Measurements from ENCODE around the gene NFIX.
A peak's percentile ranks its signal among the peaks of the same experiment; 100 is the strongest.
"Not testable (repeated sequence)": the region's sequence is repeated elsewhere in the genome, so short reads cannot be mapped to it uniquely, and the experiment has no call there.

NFIX gene

DNA sequence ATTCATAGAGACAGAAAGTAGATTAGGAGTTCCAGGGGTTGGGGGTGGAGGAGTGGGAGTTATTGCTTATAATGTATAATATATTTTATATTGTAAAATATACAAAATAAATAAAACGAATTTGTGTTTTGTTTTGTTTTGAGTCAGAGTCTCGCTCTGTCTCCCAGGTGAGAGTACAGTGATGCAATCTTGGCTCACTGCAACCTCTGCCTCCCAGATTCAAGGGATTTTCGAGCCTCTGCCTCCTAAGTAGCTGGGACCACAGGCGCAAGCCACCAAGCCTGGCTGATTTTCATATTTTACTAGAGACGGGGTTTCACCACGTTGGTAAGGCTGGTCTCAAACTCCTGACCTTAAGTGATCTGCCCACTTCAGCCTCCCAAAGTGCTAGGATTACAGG, 35.8 kb upstream of the NFIX start:
- DNase-seq, result no peak

DNA sequence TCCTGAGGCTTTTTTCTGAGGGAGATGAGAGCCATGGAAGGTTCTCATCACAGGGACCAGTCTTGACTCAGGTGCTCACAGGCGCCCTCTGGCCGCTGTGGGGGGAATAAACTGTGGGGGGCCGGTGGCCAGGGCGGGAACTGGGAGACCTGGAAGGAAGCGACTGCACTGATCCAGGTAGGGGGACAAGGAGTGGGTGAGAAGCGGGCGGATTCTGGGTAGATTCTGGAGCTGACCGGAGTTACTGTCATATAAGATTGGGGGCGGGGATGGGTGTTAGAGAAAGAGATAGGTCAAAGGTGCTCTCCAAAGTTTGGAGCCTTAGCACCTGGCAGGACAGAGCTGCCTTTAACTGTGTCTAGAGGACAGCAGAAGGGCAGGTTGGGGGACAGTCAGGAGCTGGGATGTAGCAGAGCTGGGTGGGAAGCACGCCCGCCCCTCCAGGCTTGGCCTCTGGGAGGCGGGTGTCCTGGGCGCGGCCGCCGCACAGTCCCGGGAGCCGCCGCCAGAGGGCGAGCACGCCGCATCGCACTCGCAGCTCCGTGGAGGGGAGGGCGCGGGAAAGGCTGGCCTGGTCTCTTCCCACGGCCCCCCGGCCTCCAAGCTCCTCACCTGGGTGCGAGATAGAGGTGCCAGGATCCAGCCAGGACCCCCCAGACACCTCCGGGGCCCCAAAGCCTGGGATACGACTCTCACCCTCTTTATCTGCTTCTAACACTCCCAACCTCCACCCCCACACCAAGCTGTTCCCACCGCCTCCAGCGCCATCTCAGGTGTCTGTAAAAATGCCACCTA, 30.1 kb upstream of the NFIX start:
- peak; percentile 75 for DNase-seq

DNA sequence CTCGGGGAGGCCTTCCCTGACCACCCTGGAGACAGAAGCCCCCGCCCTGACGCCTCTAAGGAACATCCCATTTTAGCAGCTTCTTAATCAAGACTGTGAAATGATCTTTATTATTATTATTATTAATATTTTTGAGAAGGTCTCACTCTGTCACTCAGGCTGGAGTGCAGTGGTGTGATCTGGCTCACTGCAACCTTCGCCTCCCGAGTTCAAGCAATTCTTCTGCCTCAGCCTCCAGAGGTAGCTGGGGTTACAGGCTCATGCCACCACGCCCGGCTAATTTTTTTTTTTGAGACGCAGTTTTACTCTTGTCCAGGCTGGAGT, 29.5 kb upstream of the NFIX start:
- no peak for DNase-seq

DNA sequence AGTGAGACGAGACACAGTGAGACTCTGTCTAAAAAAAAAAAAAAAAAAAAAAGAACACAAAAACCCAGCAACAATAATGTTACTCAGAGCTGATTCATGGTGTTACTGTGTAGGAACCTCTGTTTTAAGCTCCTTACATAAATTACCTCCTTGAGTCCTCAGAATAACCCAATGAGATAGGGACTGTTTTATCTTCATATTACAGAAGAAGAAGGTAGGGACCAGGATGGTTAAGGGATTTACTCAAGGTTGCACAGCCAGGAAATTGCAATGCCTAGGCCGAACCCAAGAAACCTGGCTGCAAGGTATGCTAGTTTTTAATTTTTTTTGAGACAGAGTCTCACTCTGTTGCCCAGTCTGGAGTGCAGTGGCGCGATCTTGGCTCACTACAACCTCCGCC, 27.4 kb upstream of the NFIX start:
- DNase-seq, result no peak

DNA sequence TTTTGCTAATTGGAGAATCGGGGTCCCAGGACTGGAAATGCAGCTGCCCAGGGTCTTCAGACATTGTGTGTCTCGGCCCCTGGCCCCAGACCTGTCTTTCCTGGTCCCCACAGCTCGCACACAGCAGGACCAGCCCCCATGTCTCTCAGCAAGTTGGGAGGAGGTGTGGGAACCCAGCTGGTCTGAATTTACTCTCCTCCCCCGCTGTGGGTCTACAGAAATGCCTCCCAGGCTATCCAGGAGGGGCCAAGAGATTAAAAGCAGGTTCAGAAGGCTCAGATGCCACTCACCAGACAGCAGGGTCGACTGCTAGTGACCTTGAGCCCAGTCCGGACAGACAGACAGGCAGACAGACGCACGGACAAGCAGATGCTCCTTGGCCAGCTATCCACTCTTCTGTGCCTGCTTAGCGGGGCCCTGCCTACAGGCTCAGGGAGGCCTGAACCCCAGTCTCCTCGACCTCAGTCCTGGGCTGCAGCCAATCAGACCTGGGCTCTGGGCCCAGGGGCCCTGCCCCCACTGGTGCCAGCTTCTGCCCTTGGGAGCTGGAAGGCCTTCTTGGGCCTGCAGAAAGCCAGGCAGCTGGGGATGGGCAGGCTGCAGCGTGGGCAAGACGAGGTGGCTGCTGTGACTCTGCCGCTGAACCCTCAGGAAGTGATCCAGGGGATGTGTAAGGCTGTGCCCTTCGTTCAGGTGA, 25.8 kb upstream of the NFIX start, which contains the start of gene DAND5:
Gene DAND5, plus strand, starts transcription at position 285 of the 697 bp plus-strand sequence. Its CDS starts 85 bp downstream, at position 370.
- no peak for DNase-seq

DNA sequence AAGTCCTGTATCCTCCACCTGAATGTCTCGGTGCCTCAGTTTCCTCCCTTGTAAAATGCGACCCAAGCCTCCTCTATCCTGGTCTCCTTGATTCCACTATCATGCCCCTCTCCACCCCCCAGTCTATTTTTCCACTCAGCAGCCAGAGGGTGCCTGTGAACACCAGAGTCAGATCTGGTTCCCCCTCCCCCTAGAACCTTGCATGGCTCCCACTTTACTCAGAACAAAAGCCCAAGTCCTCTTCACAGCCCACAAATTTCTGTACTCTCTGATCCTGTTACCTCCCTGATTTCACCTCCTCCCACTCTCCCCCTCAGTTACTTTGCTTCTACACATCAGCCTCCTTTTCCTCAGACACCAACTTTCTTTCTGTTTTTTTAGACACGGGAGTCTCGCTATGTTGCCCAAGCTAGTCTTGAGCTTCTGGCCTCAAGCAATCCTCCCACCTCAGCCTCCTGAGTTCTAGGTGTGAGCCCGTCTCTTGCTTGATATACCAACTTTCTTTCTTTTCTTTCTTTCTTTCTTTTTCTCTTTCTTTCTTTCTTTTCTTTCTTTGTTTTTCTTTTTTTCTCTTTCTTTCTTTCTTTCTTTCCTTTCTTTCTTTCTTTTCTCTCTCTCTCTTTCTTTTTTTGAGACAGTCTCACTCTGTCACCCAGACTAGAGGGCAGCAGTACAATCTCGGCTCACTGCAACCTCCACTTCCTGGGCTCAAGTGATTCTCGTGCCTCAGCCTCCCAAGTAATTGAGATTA, 25.0 kb upstream of the NFIX start:
- no peak for DNase-seq

DNA sequence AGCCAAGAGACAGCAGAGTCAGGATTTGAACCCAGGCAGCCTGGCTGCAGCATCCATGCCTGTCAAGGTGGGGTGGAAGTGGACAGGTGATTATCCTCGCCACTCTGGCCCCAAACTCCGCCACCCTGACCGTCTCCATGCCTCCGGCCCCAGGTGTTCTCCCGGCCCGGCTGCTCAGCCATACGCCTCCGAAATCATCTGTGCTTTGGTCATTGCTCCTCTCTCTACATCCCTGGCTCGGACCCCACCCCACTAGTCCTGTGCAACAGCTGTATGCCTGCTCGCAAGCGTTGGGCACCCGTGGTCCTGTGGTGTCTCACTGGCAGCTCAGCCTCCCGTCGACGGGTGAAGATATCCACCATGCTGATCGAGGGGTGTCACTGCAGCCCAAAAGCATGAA, 22.0 kb upstream of the NFIX start:
- DNase-seq, result no peak

DNA sequence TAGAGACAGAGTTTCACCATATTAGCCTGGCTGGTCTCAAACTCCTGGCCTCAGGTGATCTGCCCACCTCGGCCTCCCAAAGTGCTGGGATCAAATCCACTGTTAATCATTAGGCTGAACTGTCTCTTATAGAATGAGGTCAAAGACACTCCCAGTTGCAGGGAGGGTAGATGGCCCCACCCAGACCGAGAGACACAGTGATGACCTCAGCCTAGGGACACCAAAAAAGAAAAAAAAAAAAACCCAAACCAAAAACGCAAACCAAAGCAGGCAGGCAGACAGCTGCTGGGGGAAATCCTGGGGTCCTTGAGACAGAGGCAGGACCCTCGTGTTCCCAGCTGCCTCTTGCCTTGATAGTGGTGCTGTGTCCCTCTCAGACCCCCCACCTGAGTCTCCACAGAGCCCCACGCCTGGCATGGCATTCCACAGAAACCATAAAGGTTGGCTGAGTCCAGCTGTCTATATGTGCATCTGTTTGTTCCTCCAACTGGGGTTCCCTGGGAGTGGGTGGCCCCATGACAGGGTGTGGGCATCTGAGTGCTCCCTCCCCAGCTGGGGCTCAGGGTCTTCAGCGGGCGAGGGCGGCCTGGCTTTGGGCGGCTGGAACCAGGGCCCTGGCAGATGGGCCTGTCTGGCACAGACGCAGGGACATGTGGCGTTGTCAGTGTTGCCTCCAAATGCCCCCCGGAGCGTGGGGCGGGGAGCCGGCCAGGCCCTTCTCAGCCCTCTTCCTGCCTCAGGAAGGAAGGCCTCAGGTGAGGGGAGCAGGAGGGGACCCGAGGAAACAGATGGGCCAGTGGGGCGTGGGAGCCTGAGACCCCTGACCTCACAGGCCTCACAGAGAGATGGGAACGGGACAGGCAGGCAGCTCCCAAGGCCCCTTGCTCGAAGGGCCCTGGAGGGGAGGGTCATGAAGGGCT, 20.7 kb upstream of the NFIX start:
- no peak for DNase-seq

DNA sequence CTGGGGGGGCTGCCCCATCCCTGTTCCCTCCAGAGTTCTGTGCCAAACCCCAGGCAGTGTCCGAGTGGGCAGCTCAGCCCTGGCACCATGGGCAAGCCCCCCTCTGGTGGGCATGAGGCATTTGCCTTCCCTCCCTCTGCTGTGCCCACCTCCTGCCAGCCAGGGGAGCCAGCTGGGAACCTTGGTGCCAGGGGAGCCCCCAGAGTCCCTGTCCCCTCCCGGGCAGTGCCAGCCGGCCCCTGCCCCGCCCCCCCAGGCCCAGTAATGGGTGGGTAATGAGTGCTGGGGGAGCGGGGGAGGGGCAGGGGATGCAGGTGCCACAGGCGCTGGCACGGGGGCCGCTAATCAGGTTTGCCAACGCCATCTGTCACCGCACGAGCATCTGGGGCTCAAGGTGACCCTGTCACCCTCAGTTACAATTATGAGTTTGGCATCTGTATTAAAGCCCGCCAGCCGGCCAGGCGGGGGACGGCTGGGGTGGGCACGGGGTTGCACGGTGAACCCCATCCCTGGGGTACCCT, 20.0 kb upstream of the NFIX start:
- no peak for DNase-seq

DNA sequence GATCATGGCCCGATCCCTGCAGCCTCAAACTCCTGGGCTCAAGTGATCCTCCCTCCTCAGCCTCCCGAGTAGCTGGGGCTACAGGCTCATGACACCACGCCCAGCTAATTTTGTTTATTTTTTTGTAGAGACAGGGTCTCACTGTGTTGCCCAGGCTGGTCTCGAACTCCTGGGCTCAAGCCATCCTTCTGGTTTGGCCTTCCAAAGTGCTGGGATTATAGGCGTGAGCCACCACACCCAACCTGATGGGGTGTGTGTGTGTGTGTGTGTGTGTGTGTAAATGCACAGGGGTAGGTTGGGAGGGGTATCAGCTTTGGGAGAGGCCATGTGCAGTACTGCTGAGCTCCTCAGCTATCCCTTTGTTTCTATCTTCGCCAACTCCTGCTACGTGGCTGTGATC, 19.2 kb upstream of the NFIX start:
- not testable (repeated sequence) for DNase-seq

DNA sequence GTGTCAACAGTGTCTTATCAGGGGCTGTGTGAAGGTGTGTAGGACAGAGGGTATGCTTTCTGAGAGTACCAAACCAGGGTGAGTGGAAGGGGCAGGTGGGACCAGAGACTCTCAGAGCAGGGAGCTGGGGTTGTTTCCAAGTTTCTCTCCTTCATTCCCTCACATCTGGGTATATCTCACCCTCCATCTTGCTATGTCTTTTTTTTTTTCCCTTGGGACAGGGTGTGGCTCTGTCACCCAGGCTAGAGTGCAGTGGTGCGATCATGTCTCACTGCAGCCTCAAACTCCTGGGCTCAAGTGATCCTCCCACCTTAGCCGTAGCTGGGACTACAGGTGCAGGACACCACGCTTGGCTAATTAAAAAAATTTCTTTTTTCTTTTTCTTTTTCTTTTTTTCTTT, 15.3 kb upstream of the NFIX start:
- DNase-seq, result no peak

DNA sequence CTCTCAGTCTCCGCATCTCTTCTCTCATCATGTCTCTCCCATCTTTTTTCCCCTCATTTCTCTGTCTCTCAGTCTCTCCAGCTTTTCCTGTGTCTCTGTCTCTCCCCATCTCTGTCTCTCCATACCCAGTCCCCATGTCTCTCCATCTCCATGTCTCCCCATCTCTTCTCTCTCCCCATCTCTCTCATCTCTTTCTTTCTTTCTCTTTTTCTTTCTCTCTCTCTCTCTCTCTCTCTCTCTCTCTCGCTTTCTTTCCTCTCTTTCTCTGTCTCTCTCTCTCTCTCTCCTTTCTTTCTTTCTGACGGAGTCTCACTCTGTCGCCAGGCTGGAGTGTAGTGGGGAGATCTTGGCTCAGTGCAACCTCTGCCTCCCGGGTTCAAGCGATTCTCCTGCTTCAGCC, 12.6 kb upstream of the NFIX start:
- no peak for DNase-seq

DNA sequence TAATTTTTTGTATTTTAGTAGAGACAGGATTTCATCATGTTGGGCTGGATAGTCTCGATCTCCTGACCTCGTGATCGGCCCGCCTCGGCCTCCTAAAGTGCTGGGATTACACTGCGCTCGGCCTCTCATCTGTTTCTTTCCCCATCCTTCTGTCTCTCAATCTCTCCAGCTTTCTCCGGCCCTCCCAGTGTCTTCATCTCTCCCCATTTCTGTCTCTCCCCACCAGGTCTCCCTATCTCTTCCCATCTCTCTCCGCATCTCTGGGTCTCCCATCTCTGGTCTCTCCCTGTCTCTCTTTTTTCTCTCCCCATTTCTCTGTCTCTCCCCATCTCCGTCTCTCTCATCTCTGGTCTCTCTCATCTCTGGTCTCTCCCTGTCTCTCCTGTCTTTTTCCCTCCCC, 12.2 kb upstream of the NFIX start:
- no peak for DNase-seq

DNA sequence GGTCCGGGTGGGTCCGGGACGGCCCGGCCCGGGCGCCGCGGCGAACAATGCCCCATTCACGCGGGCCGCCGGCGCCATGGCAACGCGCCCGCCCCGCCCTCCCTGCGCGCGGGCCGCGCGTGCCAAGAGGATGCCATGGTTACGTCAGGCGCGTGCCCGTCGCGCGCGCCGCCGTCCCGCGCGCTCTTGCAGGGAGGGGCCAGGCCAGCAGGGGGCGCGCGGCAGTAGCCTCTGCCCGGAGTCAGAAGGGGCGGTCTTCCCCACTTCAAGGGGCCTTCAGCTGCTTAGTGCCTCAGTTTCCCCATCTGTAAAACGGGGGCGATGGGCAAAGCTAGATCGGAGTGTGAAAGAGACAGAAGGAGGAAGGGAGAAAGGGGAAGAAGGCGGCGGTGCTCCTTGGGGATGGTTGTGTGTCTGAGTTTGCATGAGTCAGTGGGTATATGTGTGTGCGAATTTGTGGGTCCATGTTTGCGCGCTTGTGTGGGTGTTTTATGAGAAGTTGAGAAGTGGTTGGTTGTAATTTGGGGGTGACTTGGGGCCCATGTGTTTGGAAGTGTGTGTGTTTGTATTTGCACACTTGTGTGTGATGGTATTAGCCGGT, 11.6 kb upstream of the NFIX start:
- DNase-seq, result peak; percentile 74

DNA sequence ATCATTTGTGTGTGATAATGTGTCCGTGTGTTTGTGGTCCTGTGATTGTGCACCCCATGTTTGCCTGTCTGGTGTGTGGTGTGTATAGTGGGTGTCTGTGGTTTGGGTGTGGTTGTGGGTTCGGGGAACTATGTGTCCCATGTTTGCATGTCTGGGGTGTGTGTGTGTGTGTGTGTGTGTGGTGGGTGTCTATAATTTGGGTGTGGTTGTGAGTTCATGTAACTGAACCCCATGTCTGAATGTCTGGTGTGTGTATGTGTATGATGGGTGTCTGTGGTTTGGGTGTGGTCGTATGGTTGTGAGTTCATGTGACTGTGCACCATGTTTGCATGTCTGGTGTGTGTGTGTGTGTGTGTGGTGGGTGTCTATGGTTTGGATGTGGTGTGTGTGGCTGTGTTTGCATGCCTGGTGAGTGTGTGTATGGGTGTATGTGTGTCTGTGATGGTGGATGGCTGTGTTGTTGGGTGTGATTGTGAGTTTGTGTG, 11.1 kb upstream of the NFIX start:
- no peak for DNase-seq

DNA sequence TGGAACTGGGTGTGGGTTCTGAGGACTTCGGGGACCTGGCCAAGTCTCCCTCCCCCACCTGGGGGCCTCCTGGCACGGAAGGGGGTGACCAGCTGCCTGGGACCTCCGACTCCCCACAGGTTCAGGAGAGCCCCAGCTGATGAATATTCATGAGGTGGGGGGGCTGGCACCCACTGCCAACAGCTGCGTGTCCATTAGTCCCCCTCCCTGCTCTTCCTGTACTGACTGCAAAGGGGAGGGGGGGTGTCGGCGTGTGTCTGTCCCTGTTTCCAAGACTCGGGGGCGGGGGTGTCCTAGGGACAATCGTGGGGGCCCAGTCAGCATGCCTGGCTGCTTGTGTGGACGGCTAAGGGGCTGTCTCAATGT, 10.6 kb upstream of the NFIX start:
- no peak for DNase-seq

DNA sequence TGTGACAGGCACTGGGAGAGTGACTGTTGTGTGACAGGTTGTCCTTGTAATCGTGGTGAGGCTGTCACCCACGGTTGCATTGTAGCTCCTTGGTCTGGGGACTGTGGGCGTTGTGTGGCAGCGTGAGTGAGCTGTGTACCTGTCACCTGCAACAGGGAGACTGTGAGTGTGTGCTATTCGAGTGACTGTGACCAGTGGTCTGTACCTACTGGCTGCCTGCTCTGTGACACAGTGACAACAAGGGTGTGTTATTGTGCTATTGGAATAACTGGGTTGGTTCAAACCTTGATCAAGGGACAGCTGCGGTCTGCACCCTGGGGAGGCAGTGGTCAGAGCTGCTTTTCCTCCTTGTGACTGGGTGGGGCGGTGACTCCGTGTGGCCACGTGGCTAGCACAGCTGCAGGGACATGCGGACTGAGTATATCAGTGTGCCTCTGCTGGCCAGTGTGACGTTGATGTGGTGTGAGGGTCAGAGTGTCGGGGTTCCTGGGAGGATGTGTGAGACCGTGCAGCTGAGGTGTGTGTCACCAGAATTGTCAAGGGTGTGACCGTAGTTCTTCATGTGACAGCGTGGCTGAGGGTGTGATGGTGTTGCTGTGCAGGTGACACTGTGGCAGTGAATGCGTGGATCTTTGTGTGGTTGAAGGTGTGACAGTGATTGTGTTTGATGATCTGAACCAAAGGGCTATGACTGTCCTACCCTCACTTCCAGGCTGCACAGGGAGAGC, 10.1 kb upstream of the NFIX start:
- peak; percentile 56 for DNase-seq

DNA sequence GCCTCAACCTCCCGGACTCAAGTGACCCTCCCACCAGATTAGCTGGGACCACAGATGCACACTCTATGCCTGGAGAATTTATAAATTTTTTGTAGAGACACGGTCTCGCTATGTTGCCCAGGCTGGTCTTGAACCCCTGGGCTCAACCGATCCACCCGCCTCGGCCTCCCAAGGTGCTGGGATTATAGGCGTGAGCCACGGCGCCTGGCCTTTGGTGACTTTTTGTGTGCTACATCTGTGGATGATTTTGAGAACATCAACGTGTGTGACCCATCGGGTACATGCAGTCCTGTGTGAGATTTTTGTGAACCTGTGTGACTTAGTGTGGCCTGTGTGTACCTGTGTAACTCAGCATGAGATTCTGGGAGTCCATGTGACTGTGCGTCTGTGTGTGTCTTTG, 8.5 kb upstream of the NFIX start:
- no peak for DNase-seq

DNA sequence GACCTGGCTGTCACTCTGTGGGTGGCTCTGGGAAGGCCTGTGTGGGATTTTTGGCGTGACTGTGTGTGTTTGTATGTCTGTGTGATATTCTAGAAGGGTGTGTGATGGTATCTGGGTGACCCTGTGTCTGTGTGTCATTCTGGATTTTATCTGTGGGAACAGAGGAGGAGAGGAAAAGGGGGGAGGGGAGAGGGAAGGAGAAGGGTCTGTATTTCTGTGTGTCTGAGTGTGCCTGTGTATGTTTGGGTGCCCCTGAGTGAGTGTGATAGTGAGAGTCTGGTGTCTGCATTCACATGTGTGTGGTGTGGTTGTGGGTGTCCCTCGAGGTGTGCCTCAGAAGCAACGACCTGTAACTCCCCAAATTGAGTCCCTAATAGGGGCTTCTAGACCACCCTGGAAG, 8.1 kb upstream of the NFIX start:
- no peak for DNase-seq

DNA sequence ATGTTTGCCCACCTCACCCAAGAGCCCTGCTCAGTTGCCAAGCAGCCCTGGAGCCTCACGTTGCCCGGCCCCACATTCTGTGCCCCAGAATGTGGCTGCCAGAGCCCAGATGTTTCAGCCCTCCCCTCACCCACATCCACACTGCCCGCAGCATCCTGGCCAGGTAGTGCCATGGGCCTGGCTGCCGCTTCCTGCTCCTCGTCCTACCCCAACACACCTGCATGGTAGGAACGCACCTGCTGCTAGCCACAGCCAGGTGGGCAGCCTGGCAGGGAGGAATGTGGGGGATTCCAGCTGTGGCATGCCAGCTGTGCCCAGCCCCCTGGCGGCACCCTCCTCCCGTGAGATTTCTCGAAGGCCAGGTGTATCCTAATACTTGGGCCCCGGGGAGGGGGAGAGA, 7.5 kb upstream of the NFIX start:
- no peak for DNase-seq

DNA sequence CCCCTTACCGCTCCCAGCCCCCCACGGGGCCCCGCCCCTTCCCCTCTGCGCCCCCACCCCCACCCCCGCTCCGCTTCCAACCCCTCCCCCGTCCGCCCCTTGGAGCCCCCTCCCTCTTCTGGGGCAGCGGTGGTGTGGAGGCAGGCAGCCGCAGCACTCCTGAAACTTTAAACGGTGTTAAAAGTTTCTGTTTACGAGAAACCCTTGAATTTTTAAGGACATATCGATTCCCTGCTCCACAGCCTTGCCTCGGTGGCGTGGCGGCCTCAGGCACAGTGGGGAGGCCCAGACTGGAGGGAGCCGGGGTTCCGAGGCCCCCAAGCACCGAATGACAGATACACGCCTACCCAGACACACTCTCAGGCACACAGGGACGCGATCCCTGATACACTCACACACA, 4.8 kb upstream of the NFIX start:
- no peak for DNase-seq
